AG04450 (cell line): ENCODE data around the gene AUH. TPM values are rescaled to one million over a fixed set of nuclear protein-coding genes. Genes with fewer than 3 reads are reported as not detected.

Experiments
- CTCF ChIA-PET: fragments of 300-600, 350-600 bp; formaldehyde crosslinking; extraction: SDS; loops from one replicate; lab custom pipeline; 2022; ENCODE audit warnings: antibody characterized with exemption, inconsistent platforms; lab: Charles Lee
- POLR2A ChIA-PET: fragments of 350-600 bp; formaldehyde crosslinking; extraction: SDS; loops from one replicate; lab custom pipeline; 2021; ENCODE audit warnings: antibody characterized with exemption, inconsistent platforms; lab: Yijun Ruan, JAX
- DNase-seq: peaks from one replicate; pipeline ENCODE4 v3.0.0-alpha.2; 2011; ENCODE audit warnings: low read depth, low spot score
- H3K27ac ChIP-seq: one replicate; pipeline ENCODE4 v1.5.1; 2012; ENCODE audit warnings: low read depth, low read length, control low read depth
- H3K27me3 ChIP-seq: one replicate; pipeline ENCODE4 v1.6.0; 2012; ENCODE audit warnings: low read length; ENCODE audit not compliant: control insufficient read depth, insufficient read depth
- H3K4me3 ChIP-seq: 2 replicates; pipeline ENCODE4 v1.5.1; 2011; ENCODE audit warnings: mild to moderate bottlenecking, low read depth, low read length, control low read depth
- H3K9me3 ChIP-seq: 2 replicates; pipeline ENCODE4 v1.5.1; 2012; ENCODE audit warnings: low read length; ENCODE audit not compliant: control insufficient read depth, insufficient read depth
- CTCF ChIP-seq: IDR thresholded peaks from 2 replicates; pipeline ENCODE4 v1.5.1; 2011; ENCODE audit warnings: low read depth, low read length, control low read depth, inconsistent platforms
- polyA plus RNA-seq: library from polyadenylated mRNA; depleted of rRNA; stranded (reverse); fragments of >200 nt; gene quantifications from 2 replicates; pipeline ENCODE4 v1.2.3, GENCODE V29; 2011

The AUH gene
- polyA plus RNA-seq, 1 experiment: 9.1 TPM

- H3K27ac ChIP-seq: no peak overlapping the region
- TF ChIP-seq CTCF: no peak
- H3K4me3 ChIP-seq: no peak overlapping the region
- no peak for DNase-seq
- H3K27me3 ChIP-seq: no peaks in the 10 kb centered on the region
- POLR2A ChIA-PET: interaction anchor here (0.6 kb wide), 1 partner anchor 82 kb away, joined by 4 read pairs; the partner anchor contains the start of gene NFIL3
- H3K9me3 ChIP-seq: peaks cover 6% of the 10 kb centered on the region; the same call in 1 of the 2 replicates
- CTCF ChIA-PET: interaction anchor here (1.0 to 1.2 kb wide), 2 partner anchors 13 to 19 kb away, joined by 3 to 5 read pairs; no protein-coding TSS in a partner anchor
Observed at GRCh38 chr9:91341258-91341746, 20.4 kb downstream of the AUH start.

- CTCF ChIA-PET: interaction anchor here (1.0 kb wide), 1 partner anchor 18 kb away, joined by 3 read pairs; no protein-coding TSS in a partner anchor
Observed at GRCh38 chr9:91340395-91340967, 21.2 kb downstream of the AUH start.

GRCh38 chr9:91338681-91339080, 23.0 kb downstream of the AUH start:
- TF ChIP-seq CTCF: no peak
- H3K27me3 ChIP-seq: no peaks in the 10 kb centered on the region
- no peak overlapping the region for H3K4me3 ChIP-seq
- H3K27ac ChIP-seq: no peak overlapping the region
- peaks cover 6% of the 10 kb centered on the region; the same call in 1 of the 2 replicates for H3K9me3 ChIP-seq
- ChIA-PET POLR2A (no interaction called here), CTCF (no interaction called here)
- DNase-seq: no peak

More at GRCh38 chr9:91340395-91340967, 21.2 kb downstream of the AUH start:
- Histone ChIP-seq H3K9me3 (peaks cover 6% of the 10 kb centered on the region; the same call in 1 of the 2 replicates), H3K27me3 (no peaks in the 10 kb centered on the region), H3K4me3 (no peak overlapping the region), H3K27ac (no peak overlapping the region)
- no peak for DNase-seq
- TF ChIP-seq CTCF: no peak
- POLR2A ChIA-PET: no interaction called here

GRCh38 chr9:91336786-91337185, 24.9 kb downstream of the AUH start:
- no peaks in the 10 kb centered on the region for H3K27me3 ChIP-seq
- H3K27ac ChIP-seq: no peak overlapping the region
- CTCF ChIA-PET: no interaction called here
- POLR2A ChIA-PET: no interaction called here
- H3K4me3 ChIP-seq: no peak overlapping the region
- TF ChIP-seq CTCF: no peak
- H3K9me3 ChIP-seq: peaks cover under 1% of the 10 kb centered on the region; the same call in 1 of the 2 replicates
- no peak for DNase-seq

GRCh38 chr9:91334053-91334452, 27.7 kb downstream of the AUH start:
- no peak for DNase-seq
- ChIA-PET CTCF (no interaction called here), POLR2A (no interaction called here)
- H3K27ac ChIP-seq: no peak overlapping the region
- no peaks in the 10 kb centered on the region for H3K27me3 ChIP-seq
- TF ChIP-seq CTCF: no peak
- no peak overlapping the region for H3K4me3 ChIP-seq
- no peaks in the 10 kb centered on the region for H3K9me3 ChIP-seq
